B cell (primary cell): ENCODE data around the gene TMEM266.

Source experiments
- CTCF ChIP-seq: fragments of 200-600 bp; IDR thresholded peaks from one replicate; pipeline ENCODE4 v1.8.0; 2022; ENCODE audit warnings: antibody characterized with exemption, mild to moderate bottlenecking
- EZH2 ChIP-seq: IDR thresholded peaks from 2 replicates; pipeline ENCODE4 v1.6.1; 2012; ENCODE audit warnings: borderline replicate concordance, low read depth, mild to moderate bottlenecking, moderate library complexity, low read length; ENCODE audit not compliant: insufficient read depth, poor library complexity, severe bottlenecking

GRCh38 chr15:76200083-76200465, 140.3 kb downstream of the TMEM266 start:
- TF ChIP-seq CTCF (no peak), EZH2 (no peak)
